IMR-90 (cell line): ENCODE measurements around the gene DAAM1. TPM values are rescaled to one million over a fixed set of nuclear protein-coding genes. Genes with fewer than 3 reads are reported as not detected.

Experiments
- ATAC-seq: fragments of 200-7000 bp; cut with Tn5 transposase; 2 replicates; pipeline ENCODE4 v1.9.1; 2020; ENCODE audit warnings: low read depth, mild to moderate bottlenecking, moderate library complexity
- BruUV-seq: library from RNA; stranded (reverse); fragments of 400-500 nt; replicated peaks from 2 replicates; lab custom pipeline; 2021; lab: Mats Ljungman, UMichigan
- CTCF ChIA-PET: fragments of 300-600 bp; formaldehyde crosslinking; extraction: SDS; loops from one replicate; lab custom pipeline; 2021; ENCODE audit warnings: antibody characterized with exemption; lab: Yijun Ruan, JAX
- POLR2A ChIA-PET: fragments of 300-600 bp; sonication (Branson Sonifier 250); formaldehyde crosslinking; loops from one replicate; lab custom pipeline; 2022; ENCODE audit warnings: antibody characterized with exemption; ENCODE audit not compliant: unreplicated experiment; lab: Charles Lee
- DNase-seq: peaks from one replicate; pipeline ENCODE4 v3.0.0; 2013
- H2AFZ ChIP-seq: replicated peaks from 2 replicates; pipeline ENCODE3; 2013; ENCODE audit warnings: low read length, mild to moderate bottlenecking; ENCODE audit not compliant: poor library complexity
- H2AK5ac ChIP-seq: 2 replicates; pipeline ENCODE4 v1.6.1; 2013; ENCODE audit warnings: low read depth, low read length, inconsistent platforms
- H2AK9ac ChIP-seq: replicated peaks from 2 replicates; pipeline ENCODE3; 2013; ENCODE audit warnings: mild to moderate bottlenecking, low read depth, low read length, moderate library complexity; ENCODE audit not compliant: poor library complexity
- H2BK120ac ChIP-seq: 2 replicates; pipeline ENCODE4 v1.6.1; 2013; ENCODE audit warnings: low read depth, low read length, inconsistent platforms
- H2BK15ac ChIP-seq: 3 replicates; pipeline ENCODE4 v1.6.1; 2013; ENCODE audit warnings: low read depth, low read length, inconsistent platforms
- H2BK20ac ChIP-seq: 2 replicates; pipeline ENCODE4 v1.6.1; 2013; ENCODE audit warnings: low read depth, mild to moderate bottlenecking, inconsistent platforms, low read length, moderate library complexity
- H2BK5ac ChIP-seq: 2 replicates; pipeline ENCODE4 v1.6.1; 2013; ENCODE audit warnings: mild to moderate bottlenecking, low read depth, low read length, inconsistent platforms; ENCODE audit not compliant: poor library complexity, severe bottlenecking
- H3K14ac ChIP-seq: replicated peaks from 2 replicates; pipeline ENCODE4 v1.6.1; 2013; ENCODE audit warnings: low read depth, low read length, inconsistent platforms
- H3K18ac ChIP-seq: 2 replicates; pipeline ENCODE4 v1.6.1; 2013; ENCODE audit warnings: low read depth, low read length, control low read depth
- H3K23ac ChIP-seq: 2 replicates; pipeline ENCODE4 v1.6.1; 2013; ENCODE audit warnings: low read depth, low read length, inconsistent platforms
- H3K27ac ChIP-seq: 2 replicates; pipeline ENCODE4 v1.5.1; 2013; ENCODE audit warnings: mild to moderate bottlenecking, control low read depth, low read length; ENCODE audit not compliant: insufficient read depth
- H3K27me3 ChIP-seq: 2 replicates; pipeline ENCODE4 v1.6.1; 2013; ENCODE audit warnings: low read length; ENCODE audit not compliant: control insufficient read depth, insufficient read depth
- H3K36me3 ChIP-seq: 2 replicates; pipeline ENCODE4 v1.6.1; 2013; ENCODE audit warnings: low read length, mixed read lengths; ENCODE audit not compliant: control insufficient read depth, insufficient read depth
- H3K4ac ChIP-seq: 2 replicates; pipeline ENCODE4 v1.6.1; 2013; ENCODE audit warnings: low read depth, low read length, inconsistent platforms
- H3K4me1 ChIP-seq: 2 replicates; pipeline ENCODE4 v1.6.1; 2013; ENCODE audit warnings: low read length, mixed read lengths; ENCODE audit not compliant: control insufficient read depth, insufficient read depth
- H3K4me2 ChIP-seq: 2 replicates; pipeline ENCODE4 v1.6.1; 2013; ENCODE audit warnings: low read depth, mild to moderate bottlenecking, control low read depth, low read length, moderate library complexity
- H3K4me3 ChIP-seq: 2 replicates; pipeline ENCODE4 v1.5.1; 2013; ENCODE audit warnings: low read depth, mild to moderate bottlenecking, control low read depth, low read length, moderate library complexity; ENCODE audit not compliant: insufficient read depth
- H3K56ac ChIP-seq: 2 replicates; pipeline ENCODE4 v1.6.1; 2013; ENCODE audit warnings: low read length, inconsistent platforms; ENCODE audit not compliant: insufficient read depth; ENCODE audit errors: extremely low read depth
- H3K79me1 ChIP-seq, 2 experiments: 2 replicates each; pipeline ENCODE4 v1.6.1; 2013; ENCODE audit warnings: low read length in 2 of 2, inconsistent platforms in 1 of 2, low read depth in 1 of 2
- H3K9ac ChIP-seq: 2 replicates; pipeline ENCODE4 v1.6.1; 2013; ENCODE audit warnings: low read depth, low read length, control low read depth
- H3K9me1 ChIP-seq: 2 replicates; pipeline ENCODE4 v1.6.1; 2013; ENCODE audit warnings: low read length, inconsistent platforms; ENCODE audit not compliant: insufficient read depth
- H3K9me3 ChIP-seq: 2 replicates; pipeline ENCODE4 v1.6.1; 2013; ENCODE audit warnings: low read length; ENCODE audit not compliant: control insufficient read depth, insufficient read depth
- H4K20me1 ChIP-seq: 2 replicates; pipeline ENCODE4 v1.6.1; 2013; ENCODE audit warnings: low read length, inconsistent platforms; ENCODE audit not compliant: insufficient read depth
- H4K5ac ChIP-seq: 2 replicates; pipeline ENCODE4 v1.6.1; 2013; ENCODE audit warnings: mild to moderate bottlenecking, low read depth, low read length, control low read depth
- H4K8ac ChIP-seq, 2 experiments: 2 replicates each; pipeline ENCODE4 v1.6.1; 2013; ENCODE audit warnings: low read depth in 2 of 2, low read length in 2 of 2, control low read depth in 1 of 2, inconsistent platforms in 1 of 2
- H4K91ac ChIP-seq: 2 replicates; pipeline ENCODE4 v1.6.1; 2013; ENCODE audit warnings: low read depth, low read length, inconsistent platforms; ENCODE audit not compliant: insufficient read depth
- RCOR1 ChIP-seq: IDR thresholded peaks from 2 replicates; pipeline ENCODE4 v1.6.1; 2012; ENCODE audit warnings: mild to moderate bottlenecking, low read length, improper control_type of control experiment; ENCODE audit not compliant: insufficient replicate concordance
- SMC3 ChIP-seq: fragments of 150-350 bp; IDR thresholded peaks from 2 replicates; pipeline ENCODE4 v1.6.1; 2016; ENCODE audit warnings: low read depth, mild to moderate bottlenecking, antibody characterized with exemption, low read length, moderate library complexity
- WGBS, 2 experiments: methylation state at CpG; one replicate each; pipeline versions ENCODE4 v1.1.5 to v1.1.7; 2013; ENCODE audit warnings: missing lambda C conversion rate in 2 of 2; ENCODE audit not compliant: insufficient read length in 1 of 2; ENCODE audit errors: extremely low coverage in 2 of 2; 5-methylcytosine and 5-hydroxymethylcytosine counted together
- dilution Hi-C: fragments of 300-500 bp; cut with HindIII; formaldehyde crosslinking; loops from one replicate; pipeline ENCODE4 v1.14.3; 2018; ENCODE audit warnings: low sequenced_read_pairs; ENCODE audit not compliant: unreplicated experiment
- in situ Hi-C: fragments of 300-500 bp; cut with MboI; formaldehyde crosslinking; loops from 3 replicates; pipeline ENCODE4 v1.14.3; 2019; ENCODE audit warnings: low sequenced_read_pairs, inconsistent platforms, mixed read lengths
- intact Hi-C: fragments of 100-400 bp; cut with micrococcal nuclease; formaldehyde crosslinking; loops from 2 replicates; pipeline ENCODE4 v1.10.0; 2022
- polyA plus RNA-seq, 3 experiments: library from polyadenylated mRNA; depleted of rRNA; stranded (reverse); fragments of >200 nt; gene quantifications; 2 replicates each; pipeline ENCODE4 v1.2.3, GENCODE V29; 2012; ENCODE audit warnings: low replicate concordance in 1 of 3
- total RNA-seq: library from RNA; depleted of rRNA; stranded (reverse); fragments of >200 nt; gene quantifications from 2 replicates; pipeline ENCODE4 v1.2.3, GENCODE V29; 2012

DAAM1 gene
- total and polyA plus RNA-seq, 2 of the 4 experiments (the other 2 are of a cell fraction), result 4.8 to 5.4 TPM

DNA sequence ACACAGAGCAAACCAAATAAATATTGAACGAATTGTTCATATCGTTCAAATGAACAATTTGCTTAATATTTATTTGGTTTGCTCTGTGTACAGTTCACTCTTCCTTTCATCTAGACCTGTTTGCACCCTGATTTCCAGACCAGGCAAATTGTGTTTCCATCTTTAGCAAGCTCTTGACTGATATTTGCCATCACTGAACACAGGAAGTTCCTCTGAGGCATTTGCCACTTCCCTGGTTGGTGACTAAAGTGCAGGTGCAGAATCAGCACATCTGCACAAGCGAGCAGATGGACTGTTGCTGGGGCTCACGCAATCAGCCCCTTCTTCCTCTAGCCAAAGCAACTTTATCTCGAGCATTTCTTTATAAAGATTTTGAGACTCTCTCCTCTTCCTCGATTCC lies 112.9 kb downstream of the DAAM1 start:
- Histone ChIP-seq H3K14ac (no peak overlapping the region), H2BK20ac (no peak overlapping the region)
- no CpG with 5 or more reads among the region's 6 CpGs for WGBS, 2 experiments

More for the DNA sequence above, 112.9 kb downstream of the DAAM1 start:
- Histone ChIP-seq H3K23ac (no peak overlapping the region), H3K4me1 (peaks cover 8% of the 10 kb centered on the region), H4K20me1 (no peaks in the 10 kb centered on the region), H2AK9ac (no peak overlapping the region), H4K5ac (no peak overlapping the region), H3K56ac (no peak overlapping the region), H3K4me3 (no peak overlapping the region), H3K79me1 (no peaks in the 10 kb centered on the region), H4K8ac (no peak overlapping the region), H3K36me3 (no peaks in the 10 kb centered on the region), H2AK5ac (no peak overlapping the region), H3K18ac (no peak overlapping the region), H3K9ac (no peak overlapping the region), H4K91ac (no peak overlapping the region), H2BK120ac (no peak overlapping the region), H2AFZ (no peak overlapping the region), H3K27ac (no peak overlapping the region), H2BK5ac (no peak overlapping the region), H3K9me3 (no peaks in the 10 kb centered on the region), H3K9me1 (peaks cover 6% of the 10 kb centered on the region; the same call in 1 of the 2 replicates), H3K27me3 (no peaks in the 10 kb centered on the region; the same call in 1 of the 2 replicates), H2BK15ac (no peak overlapping the region), H3K4ac (no peak overlapping the region), H3K4me2 (no peak overlapping the region)
- in situ Hi-C loops (no loop called here), dilution Hi-C loops (no loop called here), intact Hi-C loops (no loop called here)
- CTCF ChIA-PET, result no interaction called here
- no TSS peak for BruUV-seq
- DNase-seq, result no peak
- ATAC-seq, result no peak
- TF ChIP-seq SMC3, result no peak
- no peak for TF ChIP-seq RCOR1
- POLR2A ChIA-PET, result no interaction called here
